Natural killer cell treated with Interleukin-12 subunit alpha and Interleukin-12 subunit beta and Interleukin-15 and Interleukin-18, amount 100 ng/mL, for 72 hours (primary cell): ENCODE measurements around the gene KCNG2. TPM values are rescaled to one million over a fixed set of nuclear protein-coding genes. Genes with fewer than 3 reads are reported as not detected.
A peak's percentile ranks its signal among the peaks of the same experiment; 100 is the strongest.

Source experiments
- ATAC-seq, 2 donors: fragments of 150-1000 bp; cut with Tn5 transposase in 1 of 2; sonication (Bioruptor Pico), chemical (Tn5 transposase) in 1 of 2; 2 replicates each; pipeline ENCODE4 v1.10.0; 2021
- DNase-seq: peaks from one replicate; pipeline ENCODE4 v3.0.0; 2022; ENCODE audit warnings: low spot score
- H3K27ac Mint-ChIP-seq, 2 donors: 1 replicate in 1 of 2; 2 replicates in 1 of 2; pipeline ENCODE4 v1.8.0; 2022; ENCODE audit warnings: mixed read lengths in 2 of 2, mild to moderate bottlenecking in 1 of 2, moderate library complexity in 1 of 2
- H3K27me3 Mint-ChIP-seq, 2 donors: 1 replicate in 1 of 2; 2 replicates in 1 of 2; pipeline ENCODE4 v1.8.0; 2022; ENCODE audit warnings: mixed read lengths in 2 of 2
- H3K36me3 Mint-ChIP-seq: one replicate; pipeline ENCODE4 v1.8.0; 2022; ENCODE audit warnings: mixed read lengths
- H3K4me1 Mint-ChIP-seq, 2 donors: 1 replicate in 1 of 2; 2 replicates in 1 of 2; pipeline ENCODE4 v1.8.0; 2022; ENCODE audit warnings: low read depth in 2 of 2, mixed read lengths in 2 of 2, mild to moderate bottlenecking in 1 of 2
- H3K4me3 Mint-ChIP-seq: one replicate; pipeline ENCODE4 v1.8.0; 2022; ENCODE audit warnings: mixed read lengths
- H3K9me3 Mint-ChIP-seq: 2 replicates; pipeline ENCODE4 v1.8.0; 2022; ENCODE audit warnings: mixed read lengths
- total RNA-seq, 2 donors: library from RNA; stranded (reverse); gene quantifications; one replicate each; pipeline ENCODE4 v1.2.3, GENCODE V29; 2022

KCNG2 gene
- total RNA-seq, 2 donors from 2014 or later: not detected

- Mint-ChIP-seq H3K9me3 (no peaks in the 10 kb centered on the region), H3K27ac (no peak overlapping the region), H3K27me3 (no peaks in the 10 kb centered on the region), H3K4me1 (peaks cover 0 to 11% of the 10 kb centered on the region in 2 donors), H3K36me3 (no peaks in the 10 kb centered on the region), H3K4me3 (no peak overlapping the region)
- ATAC-seq (no peak), DNase-seq (no peak)
Observed at GRCh38 chr18:79756826-79757225, 40.9 kb upstream of the KCNG2 start.

- Mint-ChIP-seq H3K9me3 (peaks cover 3% of the 10 kb centered on the region), H3K4me1 (peaks cover 0 to 10% of the 10 kb centered on the region in 2 donors), H3K27ac (no peak overlapping the region), H3K4me3 (no peak overlapping the region), H3K36me3 (no peaks in the 10 kb centered on the region), H3K27me3 (no peaks in the 10 kb centered on the region)
- no peak for ATAC-seq
- DNase-seq: no peak
Observed at GRCh38 chr18:79760348-79760747, 37.4 kb upstream of the KCNG2 start.

GRCh38 chr18:79760881-79761280 is 36.9 kb upstream of the KCNG2 start:
- Mint-ChIP-seq H3K9me3 (peaks cover 3% of the 10 kb centered on the region), H3K27me3 (no peaks in the 10 kb centered on the region), H3K27ac (no peak overlapping the region), H3K36me3 (no peaks in the 10 kb centered on the region), H3K4me3 (no peak overlapping the region), H3K4me1 (peaks cover 0 to 10% of the 10 kb centered on the region in 2 donors)
- DNase-seq: no peak
- ATAC-seq: no peak

- Mint-ChIP-seq H3K36me3 (peaks cover 6% of the 10 kb centered on the region), H3K27ac (no peak overlapping the region), H3K27me3 (peaks cover 0 to 12% of the 10 kb centered on the region in 2 donors), H3K4me3 (no peak overlapping the region), H3K9me3 (peaks cover 6% of the 10 kb centered on the region), H3K4me1 (peaks cover 0 to 8% of the 10 kb centered on the region in 2 donors)
- ATAC-seq (no peak), DNase-seq (no peak)
Observed at GRCh38 chr18:79763407-79763806, 34.3 kb upstream of the KCNG2 start.

- Mint-ChIP-seq H3K4me3 (no peak overlapping the region), H3K9me3 (peaks cover 6% of the 10 kb centered on the region), H3K27me3 (peaks cover 0 to 12% of the 10 kb centered on the region in 2 donors), H3K27ac (no peak overlapping the region), H3K36me3 (peaks cover 6% of the 10 kb centered on the region), H3K4me1 (peaks cover 0 to 8% of the 10 kb centered on the region in 2 donors)
- no peak for DNase-seq
- no peak for ATAC-seq
Observed at GRCh38 chr18:79764131-79764530, 33.6 kb upstream of the KCNG2 start.

- no peak for ATAC-seq
- peaks cover 0 to 12% of the 10 kb centered on the region in 2 donors for H3K27me3 Mint-ChIP-seq
Observed at GRCh38 chr18:79765491-79766245, 32.1 kb upstream of the KCNG2 start.

GRCh38 chr18:79766308-79766707 is 31.4 kb upstream of the KCNG2 start:
- Mint-ChIP-seq H3K27me3 (peaks cover 0 to 12% of the 10 kb centered on the region in 2 donors), H3K4me3 (no peak overlapping the region), H3K9me3 (peaks cover 6% of the 10 kb centered on the region), H3K4me1 (peaks cover 0 to 7% of the 10 kb centered on the region in 2 donors), H3K36me3 (peaks cover 6% of the 10 kb centered on the region), H3K27ac (no peak overlapping the region)
- ATAC-seq: no peak
- DNase-seq: no peak

More at GRCh38 chr18:79765491-79766245, 32.1 kb upstream of the KCNG2 start:
- Mint-ChIP-seq H3K4me3 (no peak overlapping the region), H3K36me3 (peaks cover 6% of the 10 kb centered on the region), H3K27ac (no peak overlapping the region), H3K9me3 (peaks cover 6% of the 10 kb centered on the region), H3K4me1 (peaks cover 0 to 10% of the 10 kb centered on the region in 2 donors)
- no peak for DNase-seq

- Mint-ChIP-seq H3K9me3 (peaks cover 3% of the 10 kb centered on the region), H3K4me1 (peaks cover 0 to 3% of the 10 kb centered on the region in 2 donors)
- DNase-seq: no peak
Observed at GRCh38 chr18:79768745-79769144, 29.0 kb upstream of the KCNG2 start.

GRCh38 chr18:79769698-79770500 is 27.8 kb upstream of the KCNG2 start:
- ATAC-seq (peak in 1 of 2 donors; percentile 52), DNase-seq (no peak)
- Mint-ChIP-seq H3K4me1 (peaks cover 0 to 3% of the 10 kb centered on the region in 2 donors), H3K27me3 (peaks cover 3 to 12% of the 10 kb centered on the region in 2 donors), H3K27ac (no peak overlapping the region), H3K9me3 (peaks cover 3% of the 10 kb centered on the region), H3K36me3 (peaks cover 6% of the 10 kb centered on the region), H3K4me3 (no peak overlapping the region)

More at GRCh38 chr18:79768745-79769144, 29.0 kb upstream of the KCNG2 start:
- ATAC-seq: no peak
- H3K4me3 Mint-ChIP-seq: no peak overlapping the region
- H3K27ac Mint-ChIP-seq: no peak overlapping the region
- H3K27me3 Mint-ChIP-seq: peaks cover 3 to 12% of the 10 kb centered on the region in 2 donors
- H3K36me3 Mint-ChIP-seq: peaks cover 6% of the 10 kb centered on the region

GRCh38 chr18:79770501-79770815 is 27.3 kb upstream of the KCNG2 start:
- no peak overlapping the region for H3K27ac Mint-ChIP-seq
- H3K27me3 Mint-ChIP-seq: peaks cover 3 to 12% of the 10 kb centered on the region in 2 donors
- peaks cover 0 to 3% of the 10 kb centered on the region in 2 donors for H3K4me1 Mint-ChIP-seq
- peaks cover 3% of the 10 kb centered on the region for H3K9me3 Mint-ChIP-seq
- peaks cover 6% of the 10 kb centered on the region for H3K36me3 Mint-ChIP-seq
- ATAC-seq (no peak), DNase-seq (no peak)
- H3K4me3 Mint-ChIP-seq: no peak overlapping the region

GRCh38 chr18:79770826-79771225 is 26.9 kb upstream of the KCNG2 start:
- Mint-ChIP-seq H3K4me1 (peaks cover 0 to 3% of the 10 kb centered on the region in 2 donors), H3K4me3 (no peak overlapping the region), H3K36me3 (peaks cover 6% of the 10 kb centered on the region), H3K27me3 (peaks cover 3 to 12% of the 10 kb centered on the region in 2 donors), H3K9me3 (peaks cover 3% of the 10 kb centered on the region), H3K27ac (no peak overlapping the region)
- no peak for DNase-seq
- no peak for ATAC-seq

- DNase-seq (no peak), ATAC-seq (peak in 1 of 2 donors; percentile 29)
- Mint-ChIP-seq H3K4me3 (no peak overlapping the region), H3K9me3 (peaks cover 3% of the 10 kb centered on the region), H3K36me3 (peaks cover 6% of the 10 kb centered on the region), H3K27ac (no peak overlapping the region), H3K27me3 (peaks cover 3 to 12% of the 10 kb centered on the region in 2 donors), H3K4me1 (peaks cover 0 to 3% of the 10 kb centered on the region in 2 donors)
Observed at GRCh38 chr18:79771446-79772107, 26.2 kb upstream of the KCNG2 start.

- Mint-ChIP-seq H3K27me3 (peaks cover 3 to 9% of the 10 kb centered on the region in 2 donors), H3K4me1 (peaks cover 0 to 3% of the 10 kb centered on the region in 2 donors), H3K9me3 (peaks cover 3% of the 10 kb centered on the region), H3K36me3 (peaks cover 6% of the 10 kb centered on the region), H3K4me3 (no peak overlapping the region), H3K27ac (no peak overlapping the region)
- DNase-seq (no peak), ATAC-seq (no peak)
Observed at GRCh38 chr18:79772108-79772864, 25.5 kb upstream of the KCNG2 start.
